HepG2 (cell line): Measurements from ENCODE around the gene PLCB4.

Experiments used
- EP300 ChIP-seq, 3 experiments: sonication (generic) in 1 of 3; formaldehyde crosslinking in 1 of 3; IDR thresholded peaks; 2 replicates each; pipeline versions ENCODE4 v1.5.1 to v1.6.1; 2011 to 2020; ENCODE audit warnings: low read depth in 2 of 3, low read length in 2 of 3, borderline replicate concordance in 1 of 3, improper control_type of control experiment in 1 of 3, mild to moderate bottlenecking in 1 of 3, missing genetic modification reagents in 1 of 3, moderate library complexity in 1 of 3
- JUND ChIP-seq: sonication (generic); formaldehyde crosslinking; IDR thresholded peaks from 2 replicates; pipeline ENCODE4 v1.8.0; 2022; ENCODE audit warnings: mild to moderate bottlenecking, missing genetic modification reagents
- KDM1A ChIP-seq: IDR thresholded peaks from 2 replicates; pipeline ENCODE4 v1.6.1; 2016; ENCODE audit warnings: missing compliant biosample characterization
- TAF1 ChIP-seq: sonication (generic); formaldehyde crosslinking; IDR thresholded peaks from 2 replicates; pipeline ENCODE4 v1.4.0; 2020; ENCODE audit warnings: missing genetic modification reagents
- TCF12 ChIP-seq, 2 experiments: fragments of 450-650 bp in 1 of 2; sonication (generic) in 1 of 2; formaldehyde crosslinking in 1 of 2; IDR thresholded peaks; 2 replicates each; pipeline versions ENCODE4 v1.6.1 to v1.8.0; 2017 to 2022; ENCODE audit warnings: antibody characterized with exemption in 1 of 2, mild to moderate bottlenecking in 1 of 2, missing genetic modification reagents in 1 of 2, moderate library complexity in 1 of 2
- ZBTB10 ChIP-seq: sonication (generic); formaldehyde crosslinking; IDR thresholded peaks from 2 replicates; pipeline ENCODE4 v1.4.0; 2020; ENCODE audit warnings: missing genetic modification reagents, borderline replicate concordance
- ZMAT5 ChIP-seq: sonication (generic); formaldehyde crosslinking; IDR thresholded peaks from 2 replicates; pipeline ENCODE4 v1.5.0; 2020; ENCODE audit warnings: mild to moderate bottlenecking, low read depth, missing genetic modification reagents, borderline replicate concordance
- ZNF234 ChIP-seq: sonication (generic); formaldehyde crosslinking; conservative IDR thresholded peaks from 2 replicates; pipeline ENCODE4 v1.5.1; 2020; ENCODE audit warnings: mild to moderate bottlenecking, missing genetic modification reagents
- ZNF501 ChIP-seq: sonication (generic); formaldehyde crosslinking; IDR thresholded peaks from 2 replicates; pipeline ENCODE4 v1.5.1; 2020; ENCODE audit warnings: mild to moderate bottlenecking, moderate library complexity, missing genetic modification reagents

- TF ChIP-seq EP300 (IDR thresholded peaks at IDR 0.05; ENCODE audit: low read depth in 2 of 2, low read length in 2 of 2), result no peak
- TF ChIP-seq EP300 (CRISPR knock-in tag; IDR thresholded peaks at IDR 0.05; ENCODE audit: borderline replicate concordance), result no peak
- TF ChIP-seq TAF1, result no peak
- TF ChIP-seq JUND (CRISPR knock-in tag), result no peak
- no peak for TF ChIP-seq KDM1A (CRISPR knock-in tag)
- TF ChIP-seq ZMAT5 (CRISPR knock-in tag), result no peak
- no peak for TF ChIP-seq ZNF501 (CRISPR knock-in tag)
- TF ChIP-seq ZNF234, result no peak
- TF ChIP-seq TCF12 (IDR thresholded peaks at IDR 0.05), result no peak
- TF ChIP-seq TCF12 (CRISPR knock-in tag; IDR thresholded peaks at IDR 0.05), result no peak
- no peak for TF ChIP-seq ZBTB10
Measured at GRCh38 chr20:9121211-9121610, 52.3 kb downstream of the PLCB4 start.
